NT2/D1 (cell line): ENCODE measurements around the gene DUSP7.
A peak's percentile ranks its signal among the peaks of the same experiment; 100 is the strongest.
"Not testable (repeated sequence)": the region's sequence is repeated elsewhere in the genome, so short reads cannot be mapped to it uniquely, and the experiment has no call there.

Experiments used
- DNase-seq: peaks from one replicate; pipeline ENCODE4 v3.0.0-alpha.2; 2011; ENCODE audit warnings: low read depth, low spot score
- H3K27me3 ChIP-seq: 2 replicates; pipeline ENCODE4 v1.6.0; 2011; ENCODE audit warnings: mild to moderate bottlenecking; ENCODE audit not compliant: insufficient read length, insufficient read depth
- H3K36me3 ChIP-seq: 2 replicates; pipeline ENCODE4 v1.6.1; 2011; ENCODE audit warnings: mild to moderate bottlenecking, low read length, mixed read lengths; ENCODE audit not compliant: insufficient read depth, insufficient read length
- H3K4me1 ChIP-seq: 2 replicates; pipeline ENCODE4 v1.5.1; 2011; ENCODE audit not compliant: insufficient read depth, insufficient read length
- H3K4me3 ChIP-seq: 2 replicates; pipeline ENCODE4 v1.5.1; 2011; ENCODE audit warnings: low read depth; ENCODE audit not compliant: insufficient read length
- H3K9ac ChIP-seq: 2 replicates; pipeline ENCODE4 v1.6.0; 2011; ENCODE audit warnings: low read depth; ENCODE audit not compliant: insufficient read length
- H3K9me3 ChIP-seq: 2 replicates; pipeline ENCODE4 v1.5.1; 2011; ENCODE audit warnings: mild to moderate bottlenecking, low read length; ENCODE audit not compliant: insufficient read depth
- SUZ12 ChIP-seq: IDR thresholded peaks from 2 replicates; pipeline ENCODE4 v1.6.1; 2011; ENCODE audit not compliant: insufficient read length, insufficient read depth; ENCODE audit errors: extremely low read depth
- YY1 ChIP-seq: IDR thresholded peaks from 2 replicates; pipeline ENCODE4 v1.6.1; 2011; ENCODE audit not compliant: insufficient read length, insufficient read depth
- ZNF274 ChIP-seq: IDR thresholded peaks from 2 replicates; pipeline ENCODE4 v1.6.1; 2011; ENCODE audit warnings: mild to moderate bottlenecking, low read depth, low read length

DUSP7 gene

GRCh38 chr3:52036222-52036694 is 20.1 kb downstream of the DUSP7 start:
- TF ChIP-seq YY1 (no peak), ZNF274 (no peak), SUZ12 (no peak)
- no peaks in the 10 kb centered on the region for H3K36me3 ChIP-seq

DNA sequence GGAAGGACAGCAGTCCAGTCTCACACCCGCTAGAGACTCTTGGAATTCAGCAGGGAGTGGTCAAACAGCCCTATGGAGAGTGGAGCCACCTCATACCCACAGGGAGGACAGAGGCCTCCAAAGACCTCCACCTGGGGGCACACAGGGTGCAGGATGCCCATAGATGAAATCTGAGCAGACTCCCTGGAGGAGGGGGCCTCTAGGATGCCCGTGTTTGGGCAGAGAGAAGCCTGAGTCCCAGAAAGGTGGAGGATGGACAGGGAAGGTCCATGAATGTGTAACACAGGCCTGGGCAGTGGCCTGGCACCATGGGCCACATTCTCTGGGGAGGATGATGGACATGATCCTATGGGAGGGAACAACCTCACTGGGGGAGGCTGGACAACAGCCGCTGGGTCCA is 21.7 kb downstream of the DUSP7 start:
- Histone ChIP-seq H3K9ac (no peak overlapping the region), H3K4me1 (peaks cover 27% of the 10 kb centered on the region), H3K4me3 (no peak overlapping the region), H3K9me3 (no peaks in the 10 kb centered on the region), H3K27me3 (no peaks in the 10 kb centered on the region), H3K36me3 (no peaks in the 10 kb centered on the region)
- no peak for DNase-seq
- no peak for TF ChIP-seq YY1
- no peak for TF ChIP-seq SUZ12
- TF ChIP-seq ZNF274 = no peak

More at GRCh38 chr3:52036222-52036694, 20.1 kb downstream of the DUSP7 start:
- Histone ChIP-seq H3K9ac (peak overlapping the region; percentile 52), H3K9me3 (no peaks in the 10 kb centered on the region), H3K4me1 (peaks cover 27% of the 10 kb centered on the region), H3K27me3 (no peaks in the 10 kb centered on the region), H3K4me3 (no peak overlapping the region)
- DNase-seq = no peak

DNA sequence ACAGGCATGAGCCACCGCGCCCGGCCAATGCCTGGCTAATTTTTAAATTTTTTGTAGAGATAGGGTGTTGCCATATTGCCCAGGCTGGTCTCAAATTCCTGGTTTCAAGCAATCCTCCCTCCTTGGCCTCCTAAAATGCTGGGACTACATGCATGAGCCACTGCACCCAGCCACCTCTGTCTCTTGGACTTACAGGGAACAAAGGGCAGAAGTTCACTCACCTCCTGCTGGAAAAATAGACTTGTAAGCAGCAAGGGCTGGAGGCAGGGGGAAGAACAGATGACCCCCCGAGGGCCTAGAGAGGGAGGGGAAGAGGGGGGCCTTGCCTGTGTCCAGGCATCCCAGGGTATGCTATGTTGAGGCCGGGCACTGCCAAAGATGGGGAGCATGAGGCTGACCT is 22.2 kb downstream of the DUSP7 start:
- H3K27me3 ChIP-seq = no peaks in the 10 kb centered on the region
- no peak overlapping the region for H3K4me3 ChIP-seq
- DNase-seq = no peak
- H3K9me3 ChIP-seq = no peaks in the 10 kb centered on the region
- H3K4me1 ChIP-seq = peaks cover 27% of the 10 kb centered on the region
- H3K36me3 ChIP-seq = no peaks in the 10 kb centered on the region
- no peak overlapping the region for H3K9ac ChIP-seq
- TF ChIP-seq YY1 (no peak), SUZ12 (no peak), ZNF274 (no peak)

GRCh38 chr3:52033748-52034147 is 22.6 kb downstream of the DUSP7 start:
- H3K4me3 ChIP-seq, H3K36me3 ChIP-seq, H3K27me3 ChIP-seq, DNase-seq, H3K9me3 ChIP-seq, H3K9ac ChIP-seq: not testable (repeated sequence)
- H3K4me1 ChIP-seq = peaks cover 31% of the 10 kb centered on the region

DNA sequence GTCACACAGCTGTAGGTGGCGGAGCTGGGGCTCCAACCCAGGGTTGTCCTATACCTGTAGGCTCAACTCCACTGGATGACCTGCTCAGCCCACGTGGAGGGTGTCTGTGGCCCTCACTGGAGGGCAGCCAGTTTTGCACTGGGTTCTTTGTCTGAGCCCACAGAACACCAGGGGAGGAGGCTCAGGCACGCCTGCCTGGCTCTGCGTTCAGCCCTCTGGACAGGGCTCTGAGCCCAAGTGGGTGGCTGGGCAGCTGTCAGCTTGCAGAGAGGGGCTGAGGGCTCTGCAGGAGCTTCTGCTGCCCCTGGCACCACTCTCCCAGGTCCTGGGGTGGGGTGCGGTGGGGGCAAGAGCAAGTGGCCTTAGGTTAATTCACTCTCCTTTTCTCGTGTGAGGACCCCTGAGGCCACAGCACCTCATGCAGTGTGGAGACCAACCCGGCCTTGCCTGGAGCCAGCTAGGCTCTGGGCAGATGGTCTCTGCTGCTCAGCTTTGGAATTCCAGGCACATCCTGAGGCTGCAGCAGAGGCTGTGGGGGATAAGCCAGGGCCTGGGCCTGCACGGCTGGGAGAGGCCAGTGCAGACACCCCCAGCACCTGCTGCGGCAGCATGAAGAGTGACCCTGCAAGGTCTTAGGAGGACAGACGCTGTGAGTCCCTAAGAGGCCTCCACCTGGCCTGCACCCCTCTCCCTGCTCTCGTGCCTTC is 23.5 kb downstream of the DUSP7 start:
- H3K9ac ChIP-seq = no peak overlapping the region
- no peaks in the 10 kb centered on the region for H3K27me3 ChIP-seq
- no peaks in the 10 kb centered on the region for H3K9me3 ChIP-seq
- peaks cover 35% of the 10 kb centered on the region for H3K4me1 ChIP-seq
- H3K36me3 ChIP-seq = no peaks in the 10 kb centered on the region
- H3K4me3 ChIP-seq = no peak overlapping the region
- TF ChIP-seq SUZ12 (no peak), ZNF274 (no peak), YY1 (no peak)
- DNase-seq = no peak

DNA sequence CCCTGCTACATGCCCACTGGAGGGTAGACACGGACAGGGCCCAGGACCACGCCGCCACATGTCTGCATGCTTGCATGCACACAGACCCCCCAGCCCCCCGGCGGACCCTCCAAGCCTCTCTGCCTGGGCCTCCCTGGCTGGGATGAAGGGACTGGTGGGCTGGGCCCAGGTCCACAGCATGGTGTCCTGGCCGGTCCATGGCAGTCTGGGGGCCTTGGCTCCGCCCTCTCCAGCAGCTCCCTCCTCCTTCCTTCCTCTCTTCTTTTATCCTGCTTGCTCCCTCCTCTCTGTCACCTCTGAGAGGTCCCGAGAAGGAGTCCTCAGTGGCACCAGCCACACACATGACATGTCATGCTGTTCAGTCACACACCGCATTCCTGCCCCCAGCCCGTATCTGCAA is 24.5 kb downstream of the DUSP7 start:
- TF ChIP-seq ZNF274 = no peak
- no peak for TF ChIP-seq SUZ12
- TF ChIP-seq YY1 = no peak
- Histone ChIP-seq H3K36me3 (no peaks in the 10 kb centered on the region), H3K9ac (no peak overlapping the region), H3K4me1 (peaks cover 29% of the 10 kb centered on the region), H3K27me3 (no peaks in the 10 kb centered on the region), H3K4me3 (no peak overlapping the region), H3K9me3 (no peaks in the 10 kb centered on the region)
- no peak for DNase-seq

- TF ChIP-seq SUZ12 (no peak), YY1 (no peak), ZNF274 (no peak)
- Histone ChIP-seq H3K4me3 (no peak overlapping the region), H3K36me3 (no peaks in the 10 kb centered on the region), H3K27me3 (no peaks in the 10 kb centered on the region), H3K9ac (no peak overlapping the region), H3K4me1 (peaks cover 28% of the 10 kb centered on the region), H3K9me3 (no peaks in the 10 kb centered on the region)
- DNase-seq = no peak
These were observed 25.6 kb downstream of the DUSP7 start for GRCh38 chr3:52030714-52031310.
